ENCODE data around the gene SMARCC2. TPM values are rescaled to one million over a fixed set of nuclear protein-coding genes. Genes with fewer than 3 reads are reported as not detected.

Gene SMARCC2
- total RNA-seq, 1 donor from 2014 or later: 105 TPM

- no peaks in the 10 kb centered on the region for H3K9me3 Mint-ChIP-seq (ENCODE audit: unreplicated experiment)
- no peak for TF ChIP-seq CTCF (IDR thresholded peaks at IDR 0.05; ENCODE audit: unreplicated experiment)
- peaks cover 65% of the 10 kb centered on the region for H3K4me1 Mint-ChIP-seq (ENCODE audit: unreplicated experiment)
- H3K27me3 Mint-ChIP-seq (ENCODE audit: unreplicated experiment): peaks cover 25% of the 10 kb centered on the region
- peak overlapping the region; percentile 95 for H3K27ac Mint-ChIP-seq (ENCODE audit: unreplicated experiment)
- peaks cover 37% of the 10 kb centered on the region for H3K36me3 Mint-ChIP-seq (ENCODE audit: low read depth, unreplicated experiment)
- no peak for DNase-seq (ENCODE audit: low spot score)
- peak overlapping the region; percentile 98 for H3K4me3 Mint-ChIP-seq (ENCODE audit: unreplicated experiment)
These were observed 61.8 kb downstream of the SMARCC2 start for GRCh38 chr12:56127485-56127887.

- peaks cover 66% of the 10 kb centered on the region for H3K4me1 Mint-ChIP-seq (ENCODE audit: unreplicated experiment)
- TF ChIP-seq CTCF (IDR thresholded peaks at IDR 0.05; ENCODE audit: unreplicated experiment): no peak
- no peaks in the 10 kb centered on the region for H3K9me3 Mint-ChIP-seq (ENCODE audit: unreplicated experiment)
- no peak for DNase-seq (ENCODE audit: low spot score)
- H3K4me3 Mint-ChIP-seq (ENCODE audit: unreplicated experiment): peak overlapping the region; percentile 98
- peak overlapping the region; percentile 95 for H3K27ac Mint-ChIP-seq (ENCODE audit: unreplicated experiment)
- H3K36me3 Mint-ChIP-seq (ENCODE audit: low read depth, unreplicated experiment): peaks cover 30% of the 10 kb centered on the region
- H3K27me3 Mint-ChIP-seq (ENCODE audit: unreplicated experiment): peaks cover 22% of the 10 kb centered on the region
These were observed 62.5 kb downstream of the SMARCC2 start for GRCh38 chr12:56126732-56127239.

- TF ChIP-seq CTCF (IDR thresholded peaks at IDR 0.05; ENCODE audit: unreplicated experiment): no peak
- Mint-ChIP-seq H3K27ac (ENCODE audit: unreplicated experiment) (peak overlapping the region; percentile 93), H3K4me3 (ENCODE audit: unreplicated experiment) (no peak overlapping the region), H3K9me3 (ENCODE audit: unreplicated experiment) (no peaks in the 10 kb centered on the region), H3K27me3 (ENCODE audit: unreplicated experiment) (peaks cover 14% of the 10 kb centered on the region), H3K36me3 (ENCODE audit: low read depth, unreplicated experiment) (peaks cover 28% of the 10 kb centered on the region), H3K4me1 (ENCODE audit: unreplicated experiment) (peaks cover 60% of the 10 kb centered on the region)
- no peak for DNase-seq (ENCODE audit: low spot score)
These were observed 65.2 kb downstream of the SMARCC2 start for GRCh38 chr12:56124133-56124532.

- no peak for DNase-seq (ENCODE audit: low spot score)
- no peak for TF ChIP-seq CTCF (IDR thresholded peaks at IDR 0.05; ENCODE audit: unreplicated experiment)
- H3K4me1 Mint-ChIP-seq (ENCODE audit: unreplicated experiment): peaks cover 63% of the 10 kb centered on the region
- peaks cover 39% of the 10 kb centered on the region for H3K36me3 Mint-ChIP-seq (ENCODE audit: low read depth, unreplicated experiment)
- peaks cover 16% of the 10 kb centered on the region for H3K27me3 Mint-ChIP-seq (ENCODE audit: unreplicated experiment)
- H3K4me3 Mint-ChIP-seq (ENCODE audit: unreplicated experiment): peak overlapping the region; percentile 12
- peak overlapping the region; percentile 4 for H3K27ac Mint-ChIP-seq (ENCODE audit: unreplicated experiment)
- no peaks in the 10 kb centered on the region for H3K9me3 Mint-ChIP-seq (ENCODE audit: unreplicated experiment)
These were observed 66.6 kb downstream of the SMARCC2 start for GRCh38 chr12:56122637-56123036.

- Mint-ChIP-seq H3K36me3 (ENCODE audit: low read depth, unreplicated experiment) (peaks cover 44% of the 10 kb centered on the region), H3K27ac (ENCODE audit: unreplicated experiment) (no peak overlapping the region), H3K9me3 (ENCODE audit: unreplicated experiment) (no peaks in the 10 kb centered on the region), H3K27me3 (ENCODE audit: unreplicated experiment) (peaks cover 20% of the 10 kb centered on the region), H3K4me3 (ENCODE audit: unreplicated experiment) (peak overlapping the region; percentile 85), H3K4me1 (ENCODE audit: unreplicated experiment) (peaks cover 61% of the 10 kb centered on the region)
- no peak for TF ChIP-seq CTCF (IDR thresholded peaks at IDR 0.05; ENCODE audit: unreplicated experiment)
- no peak for DNase-seq (ENCODE audit: low spot score)
These were observed 67.9 kb downstream of the SMARCC2 start for GRCh38 chr12:56121204-56121870.

Data from endothelial cell (in vitro differentiated cells).